Karpas-422 (cell line): Measurements from ENCODE around the gene ALPG. TPM values are rescaled to one million over a fixed set of nuclear protein-coding genes. Genes with fewer than 3 reads are reported as not detected.
"Not testable (repeated sequence)": the region's sequence is repeated elsewhere in the genome, so short reads cannot be mapped to it uniquely, and the experiment has no call there.

ENCODE experiments used
- DNase-seq: peaks from one replicate; pipeline ENCODE4 v3.0.0-alpha.2; 2015
- H2AFZ ChIP-seq: fragments of 200-600 bp; sonication (generic); 2 replicates; pipeline ENCODE4 v1.6.1; 2014; ENCODE audit warnings: antibody characterized with exemption, low read length, mixed read lengths
- H3K27ac ChIP-seq: fragments of 200-600 bp; sonication (generic); 2 replicates; pipeline ENCODE4 v1.5.1; 2014; ENCODE audit warnings: mild to moderate bottlenecking, low read length, moderate library complexity
- H3K27me3 ChIP-seq: fragments of 200-600 bp; sonication (generic); 2 replicates; pipeline ENCODE4 v1.6.1; 2014; ENCODE audit warnings: low read length, mixed read lengths
- H3K36me3 ChIP-seq: fragments of 200-600 bp; sonication (generic); 2 replicates; pipeline ENCODE4 v1.6.1; 2014; ENCODE audit warnings: low read length, mixed read lengths; ENCODE audit not compliant: insufficient read depth
- H3K4me1 ChIP-seq: fragments of 200-600 bp; sonication (generic); 2 replicates; pipeline ENCODE4 v1.6.1; 2014; ENCODE audit warnings: mild to moderate bottlenecking, low read length, mixed read lengths
- H3K4me2 ChIP-seq: fragments of 200-600 bp; sonication (generic); 2 replicates; pipeline ENCODE4 v1.6.1; 2014; ENCODE audit warnings: low read length, low read depth, mild to moderate bottlenecking; ENCODE audit not compliant: poor library complexity, severe bottlenecking
- H3K4me3 ChIP-seq: fragments of 200-600 bp; sonication (generic); 2 replicates; pipeline ENCODE4 v1.5.1; 2014; ENCODE audit warnings: mild to moderate bottlenecking, antibody characterized with exemption, low read length, mixed read lengths
- H3K79me2 ChIP-seq: fragments of 200-600 bp; sonication (generic); 2 replicates; pipeline ENCODE4 v1.6.1; 2014; ENCODE audit warnings: mild to moderate bottlenecking, low read length, mixed read lengths
- H3K9ac ChIP-seq: fragments of 200-600 bp; sonication (generic); 2 replicates; pipeline ENCODE4 v1.6.0; 2014; ENCODE audit warnings: low read length
- H3K9me2 ChIP-seq: fragments of 200-600 bp; sonication (generic), shearing (Covaris generic); replicated peaks from 2 replicates; pipeline ENCODE4 v1.6.0; 2014; ENCODE audit warnings: mild to moderate bottlenecking, low read length, moderate library complexity; ENCODE audit not compliant: insufficient read depth
- H3K9me3 ChIP-seq: fragments of 300-700, 200-600 bp; sonication (generic); 2 replicates; pipeline ENCODE4 v1.6.1; 2014; ENCODE audit warnings: low read length, mixed read lengths
- H4K20me1 ChIP-seq: fragments of 200-600 bp; sonication (generic); 2 replicates; pipeline ENCODE4 v1.6.1; 2014; ENCODE audit warnings: mild to moderate bottlenecking, antibody characterized with exemption, low read length, low read depth; ENCODE audit not compliant: insufficient read depth
- total RNA-seq: library from RNA; depleted of rRNA; stranded (reverse); fragments of >200 nt; shearing (Covaris generic); gene quantifications from 2 replicates; pipeline ENCODE4 v1.2.3, GENCODE V29; 2014; ENCODE audit warnings: low replicate concordance

ALPG gene
- total RNA-seq, 1 experiment from 2014 or later: not detected

- Histone ChIP-seq H2AFZ (no peak overlapping the region), H3K9me3 (no peaks in the 10 kb centered on the region), H4K20me1 (no peaks in the 10 kb centered on the region), H3K9ac (no peak overlapping the region), H3K36me3 (no peaks in the 10 kb centered on the region), H3K79me2 (no peaks in the 10 kb centered on the region), H3K4me2 (no peak overlapping the region), H3K9me2 (no peaks in the 10 kb centered on the region), H3K27me3 (no peaks in the 10 kb centered on the region), H3K4me1 (peaks cover 4% of the 10 kb centered on the region), H3K4me3 (no peak overlapping the region), H3K27ac (no peak overlapping the region)
- DNase-seq: no peak
These were observed 19.0 kb upstream of the ALPG start for GRCh38 chr2:232387451-232388171.

GRCh38 chr2:232388324-232388891, 18.2 kb upstream of the ALPG start:
- Histone ChIP-seq H2AFZ (no peak overlapping the region), H4K20me1 (no peaks in the 10 kb centered on the region), H3K27me3 (no peaks in the 10 kb centered on the region), H3K9me2 (no peaks in the 10 kb centered on the region), H3K4me1 (peaks cover 4% of the 10 kb centered on the region), H3K36me3 (no peaks in the 10 kb centered on the region), H3K9ac (no peak overlapping the region), H3K4me3 (no peak overlapping the region), H3K27ac (no peak overlapping the region), H3K79me2 (no peaks in the 10 kb centered on the region), H3K9me3 (no peaks in the 10 kb centered on the region), H3K4me2 (no peak overlapping the region)
- no peak for DNase-seq

GRCh38 chr2:232389327-232389726, 17.3 kb upstream of the ALPG start:
- Histone ChIP-seq H3K9ac (no peak overlapping the region), H3K79me2 (no peaks in the 10 kb centered on the region), H3K9me3 (no peaks in the 10 kb centered on the region), H3K27me3 (no peaks in the 10 kb centered on the region), H3K4me2 (no peak overlapping the region), H3K4me1 (peaks cover 2% of the 10 kb centered on the region), H3K4me3 (no peak overlapping the region), H4K20me1 (no peaks in the 10 kb centered on the region), H3K9me2 (no peaks in the 10 kb centered on the region), H3K27ac (no peak overlapping the region), H2AFZ (no peak overlapping the region), H3K36me3 (no peaks in the 10 kb centered on the region)
- DNase-seq: no peak

GRCh38 chr2:232390661-232391060, 16.0 kb upstream of the ALPG start:
- H3K4me1 ChIP-seq: no peaks in the 10 kb centered on the region
- no peak overlapping the region for H3K4me2 ChIP-seq
- H2AFZ ChIP-seq: no peak overlapping the region
- H3K9me2 ChIP-seq: no peaks in the 10 kb centered on the region
- no peaks in the 10 kb centered on the region for H3K79me2 ChIP-seq
- no peak overlapping the region for H3K4me3 ChIP-seq
- no peak for DNase-seq
- H3K27me3 ChIP-seq: no peaks in the 10 kb centered on the region
- H3K9ac ChIP-seq: no peak overlapping the region
- H3K36me3 ChIP-seq: no peaks in the 10 kb centered on the region
- H4K20me1 ChIP-seq: no peaks in the 10 kb centered on the region
- no peaks in the 10 kb centered on the region for H3K9me3 ChIP-seq
- H3K27ac ChIP-seq: no peak overlapping the region

GRCh38 chr2:232393556-232393955, 13.1 kb upstream of the ALPG start:
- no peak overlapping the region for H3K9ac ChIP-seq
- H3K27ac ChIP-seq: no peak overlapping the region
- no peaks in the 10 kb centered on the region for H3K9me2 ChIP-seq
- H3K27me3 ChIP-seq: no peaks in the 10 kb centered on the region
- no peak overlapping the region for H3K4me2 ChIP-seq
- no peak for DNase-seq
- no peaks in the 10 kb centered on the region for H3K79me2 ChIP-seq
- no peak overlapping the region for H2AFZ ChIP-seq
- no peaks in the 10 kb centered on the region for H4K20me1 ChIP-seq
- no peaks in the 10 kb centered on the region for H3K36me3 ChIP-seq
- H3K9me3 ChIP-seq: no peaks in the 10 kb centered on the region
- no peak overlapping the region for H3K4me3 ChIP-seq
- no peaks in the 10 kb centered on the region for H3K4me1 ChIP-seq

- H3K9me2 ChIP-seq, H2AFZ ChIP-seq, H3K79me2 ChIP-seq, H3K9me3 ChIP-seq, H3K27ac ChIP-seq, H3K27me3 ChIP-seq, DNase-seq, H3K4me2 ChIP-seq, H3K4me1 ChIP-seq, H4K20me1 ChIP-seq, H3K4me3 ChIP-seq, H3K36me3 ChIP-seq, H3K9ac ChIP-seq: not testable (repeated sequence)
These were observed 12.2 kb upstream of the ALPG start for GRCh38 chr2:232394431-232394830.

- H2AFZ ChIP-seq: no peak overlapping the region
These were observed 11.1 kb upstream of the ALPG start for GRCh38 chr2:232395586-232395985.

GRCh38 chr2:232396683-232397082, 10.0 kb upstream of the ALPG start:
- no peaks in the 10 kb centered on the region for H3K9me3 ChIP-seq
- H3K9ac ChIP-seq: no peak overlapping the region
- H3K4me2 ChIP-seq: no peak overlapping the region
- H3K9me2 ChIP-seq: no peaks in the 10 kb centered on the region
- no peak overlapping the region for H2AFZ ChIP-seq
- H3K36me3 ChIP-seq: no peaks in the 10 kb centered on the region
- no peaks in the 10 kb centered on the region for H3K4me1 ChIP-seq
- no peaks in the 10 kb centered on the region for H3K79me2 ChIP-seq
- H3K27me3 ChIP-seq: no peaks in the 10 kb centered on the region
- H3K4me3 ChIP-seq: no peak overlapping the region
- no peaks in the 10 kb centered on the region for H4K20me1 ChIP-seq
- no peak overlapping the region for H3K27ac ChIP-seq
- DNase-seq: no peak

More at GRCh38 chr2:232395586-232395985, 11.1 kb upstream of the ALPG start:
- Histone ChIP-seq H3K27me3 (no peaks in the 10 kb centered on the region), H3K9me3 (no peaks in the 10 kb centered on the region), H3K36me3 (no peaks in the 10 kb centered on the region), H3K4me2 (no peak overlapping the region), H3K27ac (no peak overlapping the region), H4K20me1 (no peaks in the 10 kb centered on the region), H3K9me2 (no peaks in the 10 kb centered on the region), H3K79me2 (no peaks in the 10 kb centered on the region), H3K4me3 (no peak overlapping the region), H3K9ac (no peak overlapping the region), H3K4me1 (no peaks in the 10 kb centered on the region)
- no peak for DNase-seq
